Endothelial cell of umbilical vein (primary cell): ENCODE data around the gene UBE2F. TPM values are rescaled to one million over a fixed set of nuclear protein-coding genes. Genes with fewer than 3 reads are reported as not detected.

Experiments
- BruUV-seq: library from RNA; stranded (reverse); fragments of 400-500 nt; replicated peaks from 2 replicates; lab custom pipeline; 2021; lab: Mats Ljungman, UMichigan
- CTCF ChIA-PET: fragments of 300-600, 350-600 bp; sonication (Branson Sonifier 250); formaldehyde crosslinking; loops from one replicate; lab custom pipeline; 2021; ENCODE audit warnings: antibody characterized with exemption, inconsistent platforms; lab: Charles Lee
- POLR2A ChIA-PET: fragments of 300-600, 350-600 bp; sonication (Branson Sonifier 250); formaldehyde crosslinking; loops from one replicate; lab custom pipeline; 2021; ENCODE audit warnings: antibody characterized with exemption, inconsistent platforms; lab: Charles Lee
- DNase-seq: peaks from one replicate; pipeline ENCODE4 v3.0.0-alpha.2; 2011; ENCODE audit warnings: low read depth, low spot score
- FAIRE-seq: peaks from 2 replicates; lab custom pipeline; 2011; peaks lifted over from hg19 to GRCh38; lab: Jason Lieb, UNC
- H2AFZ ChIP-seq: 2 replicates; pipeline ENCODE4 v1.6.0; 2012; ENCODE audit warnings: low read depth, low read length, control low read depth, inconsistent platforms
- H3K27ac ChIP-seq: 2 replicates; pipeline ENCODE4 v1.5.1; 2011; ENCODE audit warnings: low read depth, mild to moderate bottlenecking, control low read depth, low read length, moderate library complexity; ENCODE audit not compliant: insufficient read depth
- H3K27me3 ChIP-seq, 2 experiments: 2 replicates each; pipeline versions ENCODE4 v1.6.0 to v1.6.1; 2011; ENCODE audit warnings: low read length in 2 of 2, mixed read lengths in 1 of 2; ENCODE audit not compliant: control insufficient read depth in 2 of 2, insufficient read depth in 2 of 2
- H3K36me3 ChIP-seq, 2 experiments: 2 replicates in 1 of 2; 3 replicates in 1 of 2; pipeline ENCODE4 v1.5.1; 2011; ENCODE audit warnings: low read length in 2 of 2, mild to moderate bottlenecking in 1 of 2, moderate library complexity in 1 of 2; ENCODE audit not compliant: control insufficient read depth in 2 of 2, insufficient read depth in 2 of 2; ENCODE audit errors: extremely low read depth in 1 of 2
- H3K4me1 ChIP-seq: 3 replicates; pipeline ENCODE4 v1.5.1; 2011; ENCODE audit warnings: mild to moderate bottlenecking, low read length; ENCODE audit not compliant: control insufficient read depth, insufficient read depth; ENCODE audit errors: extremely low read depth
- H3K4me2 ChIP-seq: 2 replicates; pipeline ENCODE4 v1.6.1; 2011; ENCODE audit warnings: low read length, control low read depth, mixed read lengths; ENCODE audit not compliant: insufficient read depth
- H3K4me3 ChIP-seq, 3 experiments: fragments of 200-600 bp in 1 of 3; sonication (generic), shearing (Covaris generic) in 1 of 3; replicated peaks in 1 of 3; 2 replicates each; pipeline ENCODE4 v1.5.1; 2011 to 2016; ENCODE audit warnings: control low read depth in 3 of 3, low read length in 3 of 3, mild to moderate bottlenecking in 2 of 3, inconsistent platforms in 1 of 3, low read depth in 1 of 3, moderate library complexity in 1 of 3; ENCODE audit not compliant: insufficient read depth in 1 of 3
- H3K79me2 ChIP-seq: 2 replicates; pipeline ENCODE4 v1.6.0; 2012; ENCODE audit warnings: low read length, inconsistent platforms; ENCODE audit not compliant: control insufficient read depth, insufficient read depth
- H3K9ac ChIP-seq: replicated peaks from 2 replicates; pipeline ENCODE3; 2011; ENCODE audit warnings: low read length, control low read depth; ENCODE audit not compliant: insufficient read depth; ENCODE audit errors: extremely low read depth
- H3K9me1 ChIP-seq: replicated peaks from 3 replicates; pipeline ENCODE4 v1.6.0; 2011; ENCODE audit warnings: mild to moderate bottlenecking, low read length; ENCODE audit not compliant: control insufficient read depth, insufficient read depth; ENCODE audit errors: extremely low read depth
- H3K9me3 ChIP-seq: replicated peaks from 2 replicates; pipeline ENCODE4 v1.5.1; 2012; ENCODE audit warnings: low read length, inconsistent platforms; ENCODE audit not compliant: control insufficient read depth, insufficient read depth
- H4K20me1 ChIP-seq: replicated peaks from 2 replicates; pipeline ENCODE3; 2011; ENCODE audit warnings: mild to moderate bottlenecking, low read length; ENCODE audit not compliant: control insufficient read depth, insufficient read depth; ENCODE audit errors: extremely low read depth
- EZH2 ChIP-seq: IDR thresholded peaks from 2 replicates; pipeline ENCODE4 v1.6.1; 2012; ENCODE audit warnings: borderline replicate concordance, low read depth, mild to moderate bottlenecking, moderate library complexity, low read length, inconsistent platforms; ENCODE audit not compliant: severe bottlenecking
- FOS ChIP-seq: IDR thresholded peaks from 2 replicates; pipeline ENCODE4 v1.6.1; 2011; ENCODE audit warnings: mild to moderate bottlenecking, low read length, moderate library complexity, borderline replicate concordance; ENCODE audit not compliant: insufficient read depth
- GATA2 ChIP-seq: IDR thresholded peaks from 2 replicates; pipeline ENCODE4 v1.7.0; 2011; ENCODE audit warnings: low read depth, mild to moderate bottlenecking, moderate library complexity, mixed read lengths, low read length; ENCODE audit not compliant: insufficient read length, insufficient read depth
- JUN ChIP-seq: IDR thresholded peaks from 2 replicates; pipeline ENCODE4 v1.6.1; 2011; ENCODE audit warnings: borderline replicate concordance, low read depth; ENCODE audit not compliant: insufficient read length, insufficient read depth
- POLR2A ChIP-seq: IDR thresholded peaks from 2 replicates; pipeline ENCODE4 v1.6.1; 2012; ENCODE audit warnings: low read depth, mild to moderate bottlenecking, control low read depth, low read length
- POLR2AphosphoS5 ChIP-seq: IDR thresholded peaks from 2 replicates; pipeline ENCODE4 v1.6.1; 2012; ENCODE audit warnings: low read depth, mild to moderate bottlenecking, control low read depth, low read length, moderate library complexity; ENCODE audit not compliant: insufficient read depth
- dilution Hi-C: fragments of 300-500 bp; cut with MboI; formaldehyde crosslinking; loops from one replicate; pipeline ENCODE4 v1.15.0; 2019; ENCODE audit warnings: low sequenced_read_pairs; ENCODE audit not compliant: extremely low pct_ligation_motif_present
- intact Hi-C: fragments of 100-400 bp; cut with micrococcal nuclease; formaldehyde crosslinking; loops from one replicate; pipeline ENCODE4 v1.10.0; 2022
- polyA plus RNA-seq, 4 experiments: library from polyadenylated mRNA; depleted of rRNA in 3 of 4; stranded (reverse) in 3 of 4; unstranded in 1 of 4; fragments of >200 nt; gene quantifications; 2 replicates each; pipeline versions ENCODE4 v1.2.1 to v1.2.3, GENCODE V29; 2011 to 2012; ENCODE audit warnings: missing spikeins in 1 of 4
- total RNA-seq: library from RNA; stranded (reverse); gene quantifications from 2 replicates; pipeline ENCODE4 v1.2.3, GENCODE V29; 2021
- TF ChIP-seq, protein P1 (sequence below), 2 donors: IDR thresholded peaks; 1 replicate in 1 of 2; 2 replicates in 1 of 2; pipeline ENCODE4 v1.5.1; 2011; ENCODE audit warnings: low read length in 2 of 2, mild to moderate bottlenecking in 2 of 2, moderate library complexity in 2 of 2, control low read depth in 1 of 2, inconsistent platforms in 1 of 2, low read depth in 1 of 2; ENCODE audit not compliant: insufficient read depth in 1 of 2; ENCODE audit errors: extremely low read depth in 1 of 2
- TF ChIP-seq, protein P2 (sequence below): IDR thresholded peaks from 2 replicates; pipeline ENCODE4 v1.6.1; 2011; ENCODE audit not compliant: insufficient read depth, insufficient read length

The UBE2F gene
- total and polyA plus RNA-seq, 2 donors (not counting 3 experiments of a cell fraction or from before 2014, with no cell fraction given), result 42.3 to 45.6 TPM

DNA sequence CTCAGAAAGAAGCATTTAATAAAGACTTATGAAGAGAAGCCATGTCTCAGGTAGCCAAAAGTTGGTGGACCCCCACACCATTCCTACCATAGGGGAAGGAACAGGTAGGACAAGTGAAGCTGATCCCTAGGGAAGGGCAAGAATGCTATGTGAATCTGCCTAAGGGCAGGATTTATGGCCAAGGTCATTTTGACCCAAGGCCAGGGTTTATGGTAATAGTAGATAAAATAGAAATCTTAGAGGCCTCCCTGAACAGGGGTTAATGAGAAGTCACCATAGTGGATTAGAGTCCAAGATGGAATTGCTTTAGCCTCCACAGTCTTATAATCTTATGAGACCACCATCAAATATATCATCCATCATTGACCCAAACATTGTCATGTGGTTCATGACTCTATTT lies 26.0 kb upstream of the UBE2F start:
- Histone ChIP-seq H3K9me1 (no peaks in the 10 kb centered on the region), H3K4me2 (no peak overlapping the region), H3K36me3 (no peaks in the 10 kb centered on the region), H3K9ac (no peak overlapping the region), H2AFZ (no peak overlapping the region), H3K4me1 (peaks cover 16% of the 10 kb centered on the region), H3K79me2 (no peaks in the 10 kb centered on the region), H3K9me3 (no peaks in the 10 kb centered on the region), H3K27ac (no peak overlapping the region), H4K20me1 (no peaks in the 10 kb centered on the region), H3K4me3 (no peak overlapping the region), H3K27me3 (peaks cover 0 to 7% of the 10 kb centered on the region in 2 experiments)
- intact Hi-C loops, result no loop called here
- BruUV-seq, result no TSS peak
- dilution Hi-C loops, result no loop called here
- TF ChIP-seq GATA2, result no peak
- no peak for TF ChIP-seq POLR2AphosphoS5
- TF ChIP-seq JUN, result no peak
- TF ChIP-seq, protein P1, sequence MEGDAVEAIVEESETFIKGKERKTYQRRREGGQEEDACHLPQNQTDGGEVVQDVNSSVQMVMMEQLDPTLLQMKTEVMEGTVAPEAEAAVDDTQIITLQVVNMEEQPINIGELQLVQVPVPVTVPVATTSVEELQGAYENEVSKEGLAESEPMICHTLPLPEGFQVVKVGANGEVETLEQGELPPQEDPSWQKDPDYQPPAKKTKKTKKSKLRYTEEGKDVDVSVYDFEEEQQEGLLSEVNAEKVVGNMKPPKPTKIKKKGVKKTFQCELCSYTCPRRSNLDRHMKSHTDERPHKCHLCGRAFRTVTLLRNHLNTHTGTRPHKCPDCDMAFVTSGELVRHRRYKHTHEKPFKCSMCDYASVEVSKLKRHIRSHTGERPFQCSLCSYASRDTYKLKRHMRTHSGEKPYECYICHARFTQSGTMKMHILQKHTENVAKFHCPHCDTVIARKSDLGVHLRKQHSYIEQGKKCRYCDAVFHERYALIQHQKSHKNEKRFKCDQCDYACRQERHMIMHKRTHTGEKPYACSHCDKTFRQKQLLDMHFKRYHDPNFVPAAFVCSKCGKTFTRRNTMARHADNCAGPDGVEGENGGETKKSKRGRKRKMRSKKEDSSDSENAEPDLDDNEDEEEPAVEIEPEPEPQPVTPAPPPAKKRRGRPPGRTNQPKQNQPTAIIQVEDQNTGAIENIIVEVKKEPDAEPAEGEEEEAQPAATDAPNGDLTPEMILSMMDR (IDR thresholded peaks at IDR 0.05; ENCODE audit: extremely low read depth in 1 of 2, insufficient read depth in 1 of 2, low read depth in 1 of 2, low read length in 2 of 2), result no peak
- POLR2A ChIA-PET, result no interaction called here
- DNase-seq, result no peak
- FAIRE-seq, result no peak
- CTCF ChIA-PET, result interaction anchor here (0.6 to 1.2 kb wide), 2 partner anchors 11 to 18 kb away, joined by 3 to 4 read pairs; no protein-coding TSS in a partner anchor

- BruUV-seq, result no TSS peak
- Histone ChIP-seq H3K9ac (no peak overlapping the region), H3K9me3 (no peaks in the 10 kb centered on the region), H3K4me1 (peaks cover 16% of the 10 kb centered on the region), H2AFZ (no peak overlapping the region), H3K27ac (no peak overlapping the region), H3K4me2 (no peak overlapping the region), H4K20me1 (no peaks in the 10 kb centered on the region), H3K79me2 (no peaks in the 10 kb centered on the region), H3K36me3 (no peaks in the 10 kb centered on the region), H3K9me1 (no peaks in the 10 kb centered on the region), H3K4me3 (no peak overlapping the region), H3K27me3 (peaks cover 0 to 7% of the 10 kb centered on the region in 2 experiments)
- TF ChIP-seq POLR2A (no peak), JUN (no peak), FOS (no peak), GATA2 (no peak), EZH2 (no peak), POLR2AphosphoS5 (no peak)
- TF ChIP-seq, protein P2, sequence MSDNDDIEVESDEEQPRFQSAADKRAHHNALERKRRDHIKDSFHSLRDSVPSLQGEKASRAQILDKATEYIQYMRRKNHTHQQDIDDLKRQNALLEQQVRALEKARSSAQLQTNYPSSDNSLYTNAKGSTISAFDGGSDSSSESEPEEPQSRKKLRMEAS, result no peak
- TF ChIP-seq, protein P1 (IDR thresholded peaks at IDR 0.05; ENCODE audit: extremely low read depth in 1 of 2, insufficient read depth in 1 of 2, low read depth in 1 of 2, low read length in 2 of 2), result no peak
- FAIRE-seq (no peak), DNase-seq (no peak)
- dilution Hi-C loops, result no loop called here
- intact Hi-C loops, result no loop called here
- CTCF ChIA-PET, result interaction anchor here (0.6 to 1.2 kb wide), 3 partner anchors 12 to 18 kb away, joined by 3 to 4 read pairs (median 4); no protein-coding TSS in a partner anchor
- POLR2A ChIA-PET, result no interaction called here
Measured at GRCh38 chr2:237941239-237941638, 25.6 kb upstream of the UBE2F start.
